ENCODE data around the gene SRGAP2C. TPM values are rescaled to one million over a fixed set of nuclear protein-coding genes. Genes with fewer than 3 reads are reported as not detected.
"Not testable (repeated sequence)": the region's sequence is repeated elsewhere in the genome, so short reads cannot be mapped to it uniquely, and the experiment has no call there.

The SRGAP2C gene
- total and polyA plus RNA-seq, 2 donors (not counting 3 experiments of a cell fraction or from before 2014, with no cell fraction given), result 5.6 to 56.4 TPM

DNA sequence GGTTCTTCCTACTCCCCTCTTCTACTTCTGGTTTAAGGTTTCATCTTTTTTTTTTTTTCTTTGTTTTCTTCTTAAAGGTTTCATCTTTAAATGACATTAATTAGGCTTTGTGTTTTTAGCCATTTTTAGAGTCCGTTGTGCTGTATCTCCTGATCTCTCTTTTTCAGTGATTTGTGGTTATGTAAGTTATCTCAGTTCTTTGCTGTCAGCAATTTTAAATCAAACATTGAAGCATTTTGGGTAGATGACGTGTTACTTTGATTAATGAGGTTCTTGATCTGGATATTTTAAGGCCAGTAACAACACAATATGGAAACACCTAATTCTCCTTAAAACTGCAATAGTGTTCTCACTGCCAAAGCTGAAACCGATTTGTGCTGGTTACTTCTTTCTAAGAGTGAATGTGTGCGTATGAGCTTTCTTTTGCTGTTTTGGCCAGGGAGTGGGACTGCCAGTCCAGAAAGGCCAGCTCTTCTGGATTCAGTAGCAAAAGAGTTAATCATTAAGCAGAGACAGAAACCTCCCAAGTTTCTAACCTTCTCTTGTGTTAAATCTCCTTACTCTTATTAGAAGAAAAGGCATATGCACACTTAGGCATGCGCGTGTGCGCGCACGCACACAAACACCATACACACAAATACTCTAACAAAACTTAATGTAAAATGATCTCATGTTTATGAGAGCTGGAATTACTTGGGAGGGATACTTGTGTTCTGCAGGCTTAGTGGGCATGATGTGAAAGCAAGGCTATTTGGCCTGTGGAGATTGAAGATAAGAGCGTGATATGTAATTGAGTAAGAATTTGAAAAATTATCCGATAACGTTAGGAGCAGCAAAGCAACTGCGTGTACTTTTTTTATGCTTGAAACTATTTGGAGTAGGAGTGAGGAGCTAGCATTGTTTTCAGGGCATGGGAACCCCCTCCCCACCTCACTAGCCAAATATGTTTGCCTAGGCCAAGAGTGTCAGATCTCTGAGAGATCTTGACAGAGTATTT, 16.5 kb downstream of the SRGAP2C start:
- H3K4me2 ChIP-seq (ENCODE audit: insufficient read depth, low read length); H4K20me1 ChIP-seq (replicated peaks; ENCODE audit: control insufficient read depth, extremely low read depth, insufficient read depth, low read length); H3K36me3 ChIP-seq (ENCODE audit: control insufficient read depth in 2 of 2, extremely low read depth in 1 of 2, insufficient read depth in 2 of 2, low read length in 2 of 2); H3K9me1 ChIP-seq (replicated peaks; ENCODE audit: control insufficient read depth, extremely low read depth, insufficient read depth, low read length); H3K4me1 ChIP-seq (ENCODE audit: control insufficient read depth, extremely low read depth, insufficient read depth, low read length); BruUV-seq (replicated peaks); H3K4me3 ChIP-seq (replicated peaks in 1 of 3; ENCODE audit: insufficient read depth in 1 of 3, low read depth in 1 of 3, low read length in 3 of 3); H3K27ac ChIP-seq (ENCODE audit: insufficient read depth, low read depth, low read length); H2AFZ ChIP-seq (ENCODE audit: low read depth, low read length); H3K9me3 ChIP-seq (replicated peaks; ENCODE audit: control insufficient read depth, insufficient read depth, low read length); H3K27me3 ChIP-seq (ENCODE audit: control insufficient read depth in 2 of 2, insufficient read depth in 2 of 2, low read length in 2 of 2); CTCF ChIA-PET; dilution Hi-C loops (cut with MboI; ENCODE audit: extremely low pct_ligation_motif_present, low sequenced_read_pairs); intact Hi-C loops (cut with micrococcal nuclease); H3K9ac ChIP-seq (replicated peaks; ENCODE audit: extremely low read depth, insufficient read depth, low read length); FAIRE-seq; POLR2A ChIA-PET: not testable (repeated sequence)
- peaks cover 18% of the 10 kb centered on the region for H3K79me2 ChIP-seq (ENCODE audit: control insufficient read depth, insufficient read depth, low read length)
- DNase-seq (ENCODE audit: low read depth, low spot score), result peak; percentile 30
- peak; percentile 32 for TF ChIP-seq GATA2 (IDR thresholded peaks at IDR 0.05; ENCODE audit: insufficient read depth, insufficient read length, low read depth, low read length)

DNA sequence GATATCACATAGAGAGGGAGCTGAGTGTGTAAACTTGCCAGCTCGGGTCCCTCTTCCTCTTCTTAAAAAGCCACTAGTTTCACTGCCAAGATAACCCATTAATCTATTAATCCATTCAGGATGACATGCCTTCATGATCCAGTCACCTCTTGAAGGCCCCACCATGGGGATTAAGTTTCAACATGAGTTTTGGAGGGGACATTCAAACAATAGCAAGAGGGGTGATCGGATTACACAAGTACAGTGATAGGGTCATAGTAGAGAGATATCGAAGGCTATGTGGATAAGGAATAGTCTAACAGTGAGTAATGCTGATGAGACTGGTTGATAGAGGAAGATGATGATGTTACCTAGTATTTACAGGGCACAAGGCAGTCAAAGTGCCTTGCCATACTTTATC, 18.2 kb downstream of the SRGAP2C start:
- intact Hi-C loops (cut with micrococcal nuclease); H3K9ac ChIP-seq (replicated peaks; ENCODE audit: extremely low read depth, insufficient read depth, low read length); H4K20me1 ChIP-seq (replicated peaks; ENCODE audit: control insufficient read depth, extremely low read depth, insufficient read depth, low read length); H3K4me1 ChIP-seq (ENCODE audit: control insufficient read depth, extremely low read depth, insufficient read depth, low read length); FAIRE-seq; H3K27me3 ChIP-seq (ENCODE audit: control insufficient read depth in 2 of 2, insufficient read depth in 2 of 2, low read length in 2 of 2); H3K4me2 ChIP-seq (ENCODE audit: insufficient read depth, low read length); dilution Hi-C loops (cut with MboI; ENCODE audit: extremely low pct_ligation_motif_present, low sequenced_read_pairs); CTCF ChIA-PET; DNase-seq (ENCODE audit: low read depth, low spot score); POLR2A ChIA-PET; BruUV-seq (replicated peaks); H3K27ac ChIP-seq (ENCODE audit: insufficient read depth, low read depth, low read length); H3K9me3 ChIP-seq (replicated peaks; ENCODE audit: control insufficient read depth, insufficient read depth, low read length); H3K36me3 ChIP-seq (ENCODE audit: control insufficient read depth in 2 of 2, extremely low read depth in 1 of 2, insufficient read depth in 2 of 2, low read length in 2 of 2); H3K4me3 ChIP-seq (replicated peaks in 1 of 3; ENCODE audit: insufficient read depth in 1 of 3, low read depth in 1 of 3, low read length in 3 of 3); H2AFZ ChIP-seq (ENCODE audit: low read depth, low read length); H3K9me1 ChIP-seq (replicated peaks; ENCODE audit: control insufficient read depth, extremely low read depth, insufficient read depth, low read length): not testable (repeated sequence)
- peaks cover 17% of the 10 kb centered on the region for H3K79me2 ChIP-seq (ENCODE audit: control insufficient read depth, insufficient read depth, low read length)

DNA sequence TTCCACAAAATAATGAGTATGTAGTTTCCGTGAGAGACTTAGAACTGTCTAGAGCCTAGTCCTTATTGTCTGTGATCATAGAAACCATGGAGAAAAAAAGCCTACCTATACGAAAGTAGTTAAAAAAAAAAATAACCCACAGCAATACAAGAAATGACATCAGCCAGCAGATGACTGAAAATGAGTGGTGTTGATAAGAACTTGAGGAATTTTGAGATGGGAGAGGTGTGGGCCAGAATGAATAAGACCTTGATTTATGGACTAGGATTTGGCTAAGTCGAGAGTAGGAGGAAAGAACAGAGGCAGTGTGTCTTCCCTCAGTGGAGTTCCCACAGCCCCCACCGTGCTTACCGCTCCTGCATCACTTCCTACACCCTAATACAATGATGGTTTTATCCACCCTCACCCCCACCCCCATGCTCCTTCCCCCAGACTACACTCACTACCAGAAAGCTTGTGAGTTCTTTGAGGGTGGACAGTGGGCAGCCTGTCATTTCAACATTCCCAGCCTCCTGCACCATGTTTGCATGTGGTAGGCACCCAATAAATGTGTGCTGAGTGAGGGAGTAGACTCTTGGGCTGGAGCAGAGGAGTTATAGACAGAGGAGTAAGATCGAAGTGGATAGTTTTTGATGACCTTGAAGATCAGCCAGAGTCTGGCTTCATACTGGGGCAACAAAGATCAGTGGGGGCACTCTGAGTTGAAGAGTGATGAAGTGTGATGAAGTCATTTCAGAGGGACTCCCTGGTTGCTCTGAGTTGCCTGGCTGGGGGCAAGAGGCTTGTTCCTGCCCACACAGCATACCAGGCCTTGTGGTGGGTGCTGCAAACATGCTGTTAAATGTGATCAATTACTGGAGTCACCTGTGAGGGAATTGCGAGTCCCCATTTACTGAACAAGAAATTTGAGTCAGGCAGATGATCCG, 21.3 kb downstream of the SRGAP2C start:
- H3K9ac ChIP-seq (replicated peaks; ENCODE audit: extremely low read depth, insufficient read depth, low read length); H3K9me1 ChIP-seq (replicated peaks; ENCODE audit: control insufficient read depth, extremely low read depth, insufficient read depth, low read length); BruUV-seq (replicated peaks); H3K27me3 ChIP-seq (ENCODE audit: control insufficient read depth in 2 of 2, insufficient read depth in 2 of 2, low read length in 2 of 2); intact Hi-C loops (cut with micrococcal nuclease); H3K27ac ChIP-seq (ENCODE audit: insufficient read depth, low read depth, low read length); H3K4me1 ChIP-seq (ENCODE audit: control insufficient read depth, extremely low read depth, insufficient read depth, low read length); H3K36me3 ChIP-seq (ENCODE audit: control insufficient read depth in 2 of 2, extremely low read depth in 1 of 2, insufficient read depth in 2 of 2, low read length in 2 of 2); H2AFZ ChIP-seq (ENCODE audit: low read depth, low read length); H3K4me2 ChIP-seq (ENCODE audit: insufficient read depth, low read length); FAIRE-seq; H4K20me1 ChIP-seq (replicated peaks; ENCODE audit: control insufficient read depth, extremely low read depth, insufficient read depth, low read length); dilution Hi-C loops (cut with MboI; ENCODE audit: extremely low pct_ligation_motif_present, low sequenced_read_pairs); DNase-seq (ENCODE audit: low read depth, low spot score); H3K9me3 ChIP-seq (replicated peaks; ENCODE audit: control insufficient read depth, insufficient read depth, low read length); POLR2A ChIA-PET; H3K4me3 ChIP-seq (replicated peaks in 1 of 3; ENCODE audit: insufficient read depth in 1 of 3, low read depth in 1 of 3, low read length in 3 of 3); CTCF ChIA-PET: not testable (repeated sequence)
- peaks cover 15% of the 10 kb centered on the region for H3K79me2 ChIP-seq (ENCODE audit: control insufficient read depth, insufficient read depth, low read length)
